Stimulated activated CD4-positive, alpha-beta T cell treated with anti-CD3 and anti-CD28 coated beads, Interleukin-12 subunit alpha, Interleukin-12 subunit beta, amount 100 ng/mL, for 4 hours (primary cell): Measurements from ENCODE around the gene PPAT.
"Not testable (repeated sequence)": the region's sequence is repeated elsewhere in the genome, so short reads cannot be mapped to it uniquely, and the experiment has no call there.

Experiments used
- DNase-seq: peaks from one replicate; pipeline ENCODE4 v3.0.0-alpha.2; 2020

The PPAT gene

DNA sequence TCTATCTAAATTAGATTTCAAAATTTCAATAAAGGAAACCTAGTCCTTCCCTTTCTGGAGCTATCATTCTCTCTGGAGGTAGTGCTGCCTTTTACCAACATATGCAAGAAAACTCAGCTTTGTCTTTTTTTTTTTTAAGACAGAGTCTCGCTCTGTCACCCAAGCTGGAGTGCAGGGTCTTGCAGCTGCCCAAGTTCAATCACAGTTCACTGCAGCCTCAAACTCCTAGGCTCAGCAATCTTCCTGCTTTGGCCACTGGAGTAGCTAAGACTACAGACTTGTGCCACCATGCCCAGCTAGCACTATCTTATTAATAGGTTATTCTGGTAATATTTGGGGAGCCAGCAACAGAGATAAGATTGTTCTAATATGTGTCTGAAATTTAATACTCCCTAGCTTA is 60.5 kb downstream of the PPAT start:
- no peak for DNase-seq

GRCh38 chr4:56372774-56373173 is 62.6 kb downstream of the PPAT start:
- DNase-seq, result no peak

DNA sequence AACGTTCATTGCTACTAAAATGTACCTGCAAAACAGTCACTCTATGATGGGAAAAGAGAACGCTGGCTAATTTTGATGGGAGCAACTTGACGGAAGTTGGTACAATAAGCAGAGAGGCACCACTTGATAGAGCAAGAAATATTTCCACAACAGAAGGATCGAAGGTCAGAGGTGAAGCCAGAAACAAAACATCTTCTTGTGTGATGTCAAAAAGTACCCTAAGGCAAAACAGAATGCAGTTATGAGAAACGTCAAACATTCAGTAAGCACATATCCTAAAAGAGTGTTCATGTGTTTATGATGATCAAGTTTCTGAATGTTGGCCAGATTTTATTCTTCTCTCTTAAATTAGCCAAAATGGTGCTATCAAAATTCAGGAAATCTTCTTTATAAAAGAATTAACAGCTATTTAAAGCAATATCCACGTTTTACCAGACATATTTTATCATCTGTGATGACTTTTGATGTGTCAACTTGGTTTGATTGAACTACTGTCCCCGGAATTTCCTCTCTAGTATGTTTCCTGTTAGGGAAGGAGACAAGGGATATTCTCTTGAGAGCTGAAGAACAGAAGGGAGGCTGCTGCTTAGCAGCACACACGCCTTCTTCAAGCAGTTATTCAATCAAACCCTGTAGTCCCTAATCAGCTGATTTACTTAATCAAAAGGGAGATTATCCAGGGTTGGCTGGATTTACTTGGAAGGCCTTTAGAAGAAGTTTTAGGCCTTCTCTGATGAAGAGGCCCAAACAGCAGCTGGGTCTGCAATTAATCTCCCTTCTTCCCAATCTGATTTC is 63.8 kb downstream of the PPAT start:
- DNase-seq, result no peak

GRCh38 chr4:56370377-56370776 is 65.0 kb downstream of the PPAT start:
- no peak for DNase-seq

DNA sequence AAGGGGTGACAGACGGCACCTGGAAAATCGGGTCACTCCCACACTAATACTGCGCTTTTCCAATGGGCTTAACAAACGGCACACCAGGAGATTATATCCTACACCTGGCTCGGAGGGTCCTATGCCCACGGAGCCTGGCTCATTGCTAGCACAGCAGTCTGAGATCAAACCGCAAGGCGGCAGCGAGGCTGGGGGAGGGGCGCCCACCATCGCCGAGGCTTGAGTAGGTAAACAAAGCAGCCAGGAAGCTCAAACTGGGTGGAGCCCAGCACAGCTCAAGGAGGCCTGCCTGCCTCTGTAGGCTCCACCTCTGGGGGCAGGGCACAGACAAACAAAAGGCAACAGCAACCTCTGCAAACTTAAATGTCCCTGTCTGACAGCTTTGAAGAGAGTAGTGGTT is 72.4 kb downstream of the PPAT start:
- not testable (repeated sequence) for DNase-seq

- no peak for DNase-seq
Measured at GRCh38 chr4:56360071-56360470, 75.3 kb downstream of the PPAT start.

DNA sequence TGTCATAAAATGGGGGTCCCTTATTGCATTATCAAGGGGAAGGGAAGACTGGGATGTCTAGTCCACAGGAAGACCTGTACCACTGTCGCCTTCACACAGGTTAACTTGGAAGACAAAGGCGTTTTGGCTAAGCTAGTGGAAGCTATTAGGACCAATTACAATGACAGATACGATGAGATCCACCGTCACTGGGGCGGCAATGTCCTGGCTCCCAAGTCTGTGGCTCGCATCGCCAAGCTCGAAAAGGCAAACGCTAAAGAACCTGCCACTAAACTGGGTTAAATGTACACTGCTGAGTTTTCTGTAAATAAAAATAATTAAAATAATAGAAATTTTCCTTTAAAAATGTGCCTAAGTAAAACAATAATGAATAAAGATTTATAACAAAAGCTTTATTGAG is 78.8 kb downstream of the PPAT start:
- no peak for DNase-seq

DNA sequence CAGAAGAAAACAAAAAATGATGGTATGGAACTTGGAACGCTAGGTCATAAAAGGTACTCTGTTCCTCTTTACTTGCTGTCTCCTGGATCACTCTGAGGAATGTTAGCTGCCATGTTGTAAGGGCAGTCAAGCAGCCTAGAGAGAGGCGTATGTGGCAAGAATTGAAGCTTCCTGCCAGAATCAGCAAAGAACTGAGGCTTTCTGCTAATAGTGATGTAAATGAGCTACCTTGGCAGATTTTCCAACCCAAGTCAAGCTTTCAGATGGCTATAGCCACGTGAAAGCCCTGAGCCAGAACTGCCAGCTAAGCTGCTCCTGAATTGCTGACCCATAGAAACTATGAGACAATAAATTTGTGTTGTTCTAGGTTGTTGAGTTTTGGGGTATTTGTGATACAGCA is 86.8 kb downstream of the PPAT start:
- DNase-seq, result no peak

DNA sequence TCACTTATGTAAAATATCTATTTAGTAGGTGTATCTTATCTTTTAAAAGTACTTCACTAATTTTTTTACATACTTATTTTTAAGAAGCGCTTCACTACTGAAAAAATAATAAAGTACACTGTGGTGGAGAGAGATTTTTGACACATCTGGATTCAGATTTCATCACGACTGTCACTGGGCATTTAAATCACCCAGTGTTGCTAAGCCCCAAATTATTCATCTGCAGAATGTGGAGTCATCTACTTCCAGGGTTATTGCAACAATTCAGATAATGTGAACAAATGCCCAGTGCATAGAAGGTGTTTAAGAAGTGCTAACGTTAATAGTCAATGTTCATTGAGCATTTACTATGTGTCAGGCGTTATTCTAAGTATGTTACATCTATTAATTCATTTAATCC is 90.0 kb downstream of the PPAT start:
- no peak for DNase-seq
